Measurements from ENCODE around the gene CCL22. TPM values are rescaled to one million over a fixed set of nuclear protein-coding genes. Genes with fewer than 3 reads are reported as not detected.

Gene CCL22
- total RNA-seq, 1 donor from 2014 or later: not detected

- Histone ChIP-seq H3K36me3 (no peaks in the 10 kb centered on the region), H3K27ac (no peak overlapping the region), H3K79me2 (ENCODE audit: low read depth) (no peaks in the 10 kb centered on the region), H3K9ac (no peak overlapping the region), H3K4me2 (no peak overlapping the region), H3F3A (ENCODE audit: low read depth) (peaks cover 8% of the 10 kb centered on the region), H4K20me1 (ENCODE audit: low read depth) (no peaks in the 10 kb centered on the region), H3K4me1 (no peaks in the 10 kb centered on the region), H3K4me3 (no peak overlapping the region), H3K9me3 (ENCODE audit: low read depth) (no peaks in the 10 kb centered on the region), H2AFZ (replicated peaks) (no peak overlapping the region), H3K27me3 (no peaks in the 10 kb centered on the region)
- Mint-ChIP-seq H3K4me1 (no peaks in the 10 kb centered on the region), H3K4me3 (no peak overlapping the region), H3K9me3 (no peaks in the 10 kb centered on the region), H3K27ac (no peak overlapping the region), H3K27me3 (ENCODE audit: insufficient read depth, low read depth) (peaks cover 10% of the 10 kb centered on the region), H3K36me3 (no peaks in the 10 kb centered on the region)
- DNase-seq (ENCODE audit: low spot score): no peak
- no peak for TF ChIP-seq EZH2 (IDR thresholded peaks at IDR 0.05)
- no peak for TF ChIP-seq EZH2phosphoT487 (IDR thresholded peaks at IDR 0.05)
Measured at GRCh38 chr16:57401943-57402640, 43.5 kb downstream of the CCL22 start.

- Histone ChIP-seq H3K36me3 (no peaks in the 10 kb centered on the region), H2AFZ (replicated peaks) (no peak within 1 kb of the TSS), H3K27ac (no peak within 1 kb of the TSS), H3F3A (ENCODE audit: low read depth) (peaks cover 8% of the 10 kb centered on the region), H3K4me2 (no peak within 1 kb of the TSS), H3K79me2 (ENCODE audit: low read depth) (no peaks in the 10 kb centered on the region), H3K27me3 (no peaks in the 10 kb centered on the region), H3K9me3 (ENCODE audit: low read depth) (no peaks in the 10 kb centered on the region), H4K20me1 (ENCODE audit: low read depth) (no peaks in the 10 kb centered on the region), H3K9ac (no peak within 1 kb of the TSS), H3K4me3 (no peak within 1 kb of the TSS), H3K4me1 (no peaks in the 10 kb centered on the region)
- Mint-ChIP-seq H3K4me1 (peaks cover under 1% of the 10 kb centered on the region), H3K4me3 (no peak within 1 kb of the TSS), H3K9me3 (no peaks in the 10 kb centered on the region), H3K27me3 (ENCODE audit: insufficient read depth, low read depth) (peaks cover 10% of the 10 kb centered on the region), H3K36me3 (no peaks in the 10 kb centered on the region), H3K27ac (peak within 1 kb of the TSS; percentile 5)
- TF ChIP-seq EZH2phosphoT487 (IDR thresholded peaks at IDR 0.05): no peak
- TF ChIP-seq EZH2 (IDR thresholded peaks at IDR 0.05): no peak
- no peak for TF ChIP-seq CTCF (IDR thresholded peaks at IDR 0.05)
- peak; percentile 1 for DNase-seq (ENCODE audit: low spot score)
Measured at GRCh38 chr16:57403965-57404817, 45.6 kb downstream of the CCL22 start, which contains the start of gene CCL17. Gene CCL17 (plus strand): TSS chr16:57404767. CDS start chr16:57413933, 9,166 bp downstream.

- H3K36me3 ChIP-seq: no peaks in the 10 kb centered on the region
Measured at GRCh38 chr16:57405097-57405496, 46.5 kb downstream of the CCL22 start.

More at GRCh38 chr16:57405097-57405496, 46.5 kb downstream of the CCL22 start:
- no peak overlapping the region for H3K4me3 ChIP-seq
- no peak overlapping the region for H2AFZ ChIP-seq (replicated peaks)
- no peaks in the 10 kb centered on the region for H4K20me1 ChIP-seq (ENCODE audit: low read depth)
- no peak overlapping the region for H3K27ac Mint-ChIP-seq
- TF ChIP-seq CTCF (IDR thresholded peaks at IDR 0.05): no peak
- no peaks in the 10 kb centered on the region for H3K36me3 Mint-ChIP-seq
- H3K4me2 ChIP-seq: no peak overlapping the region
- H3K4me1 ChIP-seq: no peaks in the 10 kb centered on the region
- no peaks in the 10 kb centered on the region for H3K79me2 ChIP-seq (ENCODE audit: low read depth)
- no peaks in the 10 kb centered on the region for H3K9me3 Mint-ChIP-seq
- H3K4me3 Mint-ChIP-seq: no peak overlapping the region
- DNase-seq (ENCODE audit: low spot score): no peak
- no peak overlapping the region for H3K9ac ChIP-seq
- peaks cover 2% of the 10 kb centered on the region for H3K4me1 Mint-ChIP-seq
- H3K27me3 Mint-ChIP-seq (ENCODE audit: insufficient read depth, low read depth): peaks cover 12% of the 10 kb centered on the region
- peaks cover 8% of the 10 kb centered on the region for H3F3A ChIP-seq (ENCODE audit: low read depth)
- H3K27ac ChIP-seq: no peak overlapping the region
- H3K9me3 ChIP-seq (ENCODE audit: low read depth): no peaks in the 10 kb centered on the region
- no peaks in the 10 kb centered on the region for H3K27me3 ChIP-seq

All from neural progenitor cell (in vitro differentiated cells).